Panc1 (cell line): ENCODE results near the gene LACRT. TPM values are rescaled to one million over a fixed set of nuclear protein-coding genes. Genes with fewer than 3 reads are reported as not detected.

Source experiments
- ATAC-seq: fragments of 200-7000 bp; cut with Tn5 transposase; 2 replicates; pipeline ENCODE4 v1.9.1; 2020; ENCODE audit warnings: mild to moderate bottlenecking, moderate library complexity
- BruUV-seq: library from RNA; stranded (reverse); fragments of 400-500 nt; replicated peaks from 2 replicates; lab custom pipeline; 2021; lab: Mats Ljungman, UMichigan
- CTCF ChIA-PET: fragments of 300-600 bp; sonication (Branson Sonifier 250); formaldehyde crosslinking; loops from one replicate; lab custom pipeline; 2022; ENCODE audit warnings: antibody characterized with exemption; lab: Charles Lee
- POLR2A ChIA-PET: fragments of 300-600 bp; sonication (Branson Sonifier 250); formaldehyde crosslinking; loops from one replicate; lab custom pipeline; 2022; ENCODE audit warnings: antibody characterized with exemption; lab: Charles Lee
- DNase-seq: peaks from one replicate; pipeline ENCODE4 v3.0.0-alpha.2; 2010; ENCODE audit warnings: low read depth, low spot score
- H3K27ac ChIP-seq: 2 replicates; pipeline ENCODE4 v1.5.1; 2011; ENCODE audit warnings: mild to moderate bottlenecking, low read length, inconsistent platforms
- H3K27me3 ChIP-seq: fragments of 200-500 bp; sonication (Bioruptor generic); 2 replicates; pipeline ENCODE4 v1.6.0; 2014; ENCODE audit warnings: low read length, inconsistent platforms; ENCODE audit not compliant: control insufficient read depth, insufficient read depth
- H3K36me3 ChIP-seq: fragments of 200-500 bp; sonication (Bioruptor generic); 2 replicates; pipeline ENCODE4 v1.5.1; 2014; ENCODE audit warnings: inconsistent platforms, mild to moderate bottlenecking, low read length, moderate library complexity; ENCODE audit not compliant: control insufficient read depth, insufficient read depth
- H3K4me1 ChIP-seq: 2 replicates; pipeline ENCODE4 v1.5.1; 2011; ENCODE audit warnings: inconsistent platforms, mild to moderate bottlenecking, low read length, moderate library complexity; ENCODE audit not compliant: control insufficient read depth, insufficient read depth
- H3K4me3 ChIP-seq, 2 experiments: 2 replicates each; pipeline ENCODE4 v1.5.1; 2011 to 2012; ENCODE audit warnings: low read depth in 2 of 2, low read length in 2 of 2, mild to moderate bottlenecking in 2 of 2, inconsistent platforms in 1 of 2, moderate library complexity in 1 of 2
- H3K9me3 ChIP-seq: fragments of 200-500 bp; sonication (Bioruptor generic); 2 replicates; pipeline ENCODE4 v1.5.1; 2014; ENCODE audit warnings: low read depth, mild to moderate bottlenecking, inconsistent platforms, low read length, moderate library complexity; ENCODE audit not compliant: control insufficient read depth, insufficient read depth
- CTCF ChIP-seq: fragments of 450-650 bp; IDR thresholded peaks from 2 replicates; pipeline ENCODE4 v1.5.1; 2017; ENCODE audit warnings: mild to moderate bottlenecking
- POLR2AphosphoS5 ChIP-seq: IDR thresholded peaks from 2 replicates; pipeline ENCODE4 v1.6.1; 2012; ENCODE audit warnings: mild to moderate bottlenecking, low read depth, low read length, moderate library complexity
- REST ChIP-seq, 2 experiments: IDR thresholded peaks; 2 replicates each; pipeline ENCODE4 v1.6.1; 2011 to 2012; ENCODE audit warnings: low read depth in 2 of 2, control low read depth in 1 of 2, low read length in 1 of 2, mild to moderate bottlenecking in 1 of 2, moderate library complexity in 1 of 2; ENCODE audit not compliant: insufficient read depth in 1 of 2
- SIN3A ChIP-seq: IDR thresholded peaks from 2 replicates; pipeline ENCODE4 v1.6.1; 2012; ENCODE audit warnings: low read depth, mild to moderate bottlenecking, low read length, moderate library complexity, borderline replicate concordance; ENCODE audit not compliant: insufficient read depth
- TCF7L2 ChIP-seq: IDR thresholded peaks from 2 replicates; pipeline ENCODE4 v1.6.1; 2011; ENCODE audit warnings: mild to moderate bottlenecking, low read depth, low read length, inconsistent platforms
- in situ Hi-C: cut with HindIII; loops from 2 replicates; pipeline ENCODE4 v1.10.0; 2016; ENCODE audit warnings: low sequenced_read_pairs, low pct_unique_long_range_greater_than_20kb
- intact Hi-C: fragments of 100-400 bp; cut with micrococcal nuclease; formaldehyde crosslinking; loops from one replicate; pipeline ENCODE4 v1.10.0; 2022; ENCODE audit not compliant: unreplicated experiment
- total RNA-seq: library from RNA; stranded (reverse); gene quantifications from one replicate; pipeline ENCODE4 v1.2.1, GENCODE V29; 2021; ENCODE audit not compliant: unreplicated experiment

LACRT gene
- total RNA-seq, 1 experiment from 2014 or later, result not detected

- intact Hi-C loops, result no loop called here
- Histone ChIP-seq H3K4me3 (no peak overlapping the region), H3K27ac (no peak overlapping the region), H3K27me3 (peaks cover 8% of the 10 kb centered on the region), H3K4me1 (no peaks in the 10 kb centered on the region), H3K9me3 (no peaks in the 10 kb centered on the region), H3K36me3 (no peaks in the 10 kb centered on the region)
- BruUV-seq, result no TSS peak
- no peak for TF ChIP-seq CTCF
- TF ChIP-seq TCF7L2, result no peak
- TF ChIP-seq SIN3A, result no peak
- TF ChIP-seq POLR2AphosphoS5, result no peak
- TF ChIP-seq REST (IDR thresholded peaks at IDR 0.05; ENCODE audit: insufficient read depth in 1 of 2, low read depth in 2 of 2, low read length in 1 of 2), result no peak
- DNase-seq, result no peak
- ChIA-PET CTCF (interaction anchor here (1.0 kb wide), 1 partner anchor 31 kb away, joined by 5 read pairs; no protein-coding TSS in a partner anchor), POLR2A (no interaction called here)
- in situ Hi-C loops, result no loop called here
- no peak for ATAC-seq
Observed at GRCh38 chr12:54605138-54605970, 29.3 kb downstream of the LACRT start.

GRCh38 chr12:54604436-54604835, 30.3 kb downstream of the LACRT start:
- Histone ChIP-seq H3K4me1 (no peaks in the 10 kb centered on the region), H3K36me3 (no peaks in the 10 kb centered on the region), H3K4me3 (no peak overlapping the region), H3K27ac (no peak overlapping the region), H3K27me3 (peaks cover 12% of the 10 kb centered on the region; the same call in 1 of the 2 replicates), H3K9me3 (no peaks in the 10 kb centered on the region)
- intact Hi-C loops, result no loop called here
- CTCF ChIA-PET, result interaction anchor here (1.0 kb wide), 1 partner anchor 31 kb away, joined by 5 read pairs; no protein-coding TSS in a partner anchor
- POLR2A ChIA-PET, result no interaction called here
- no TSS peak for BruUV-seq
- TF ChIP-seq REST (IDR thresholded peaks at IDR 0.05; ENCODE audit: insufficient read depth in 1 of 2, low read depth in 2 of 2, low read length in 1 of 2) (no peak), POLR2AphosphoS5 (no peak), SIN3A (no peak), TCF7L2 (no peak), CTCF (no peak)
- in situ Hi-C loops, result no loop called here
- no peak for ATAC-seq
- no peak for DNase-seq
